Hepatocyte (in vitro differentiated cells): Measurements from ENCODE around the gene CBLL1. TPM values are rescaled to one million over a fixed set of nuclear protein-coding genes. Genes with fewer than 3 reads are reported as not detected.

Source experiments
- DNase-seq: peaks from one replicate; pipeline ENCODE4 v3.0.0-alpha.2; 2016; ENCODE audit warnings: low spot score
- H2AFZ ChIP-seq: fragments of 200-600 bp; sonication (generic); 2 replicates; pipeline ENCODE4 v1.6.0; 2016; ENCODE audit warnings: antibody characterized with exemption, mild to moderate bottlenecking
- H3K27ac ChIP-seq: fragments of 200-600 bp; sonication (generic); 2 replicates; pipeline ENCODE4 v1.5.1; 2016; ENCODE audit warnings: mild to moderate bottlenecking
- H3K27me3 ChIP-seq: fragments of 200-600 bp; sonication (generic); 2 replicates; pipeline ENCODE4 v1.6.1; 2016
- H3K36me3 ChIP-seq: fragments of 200-600 bp; sonication (generic); replicated peaks from 2 replicates; pipeline ENCODE4 v1.5.1; 2016; ENCODE audit warnings: low read depth; ENCODE audit not compliant: insufficient read depth
- H3K4me1 ChIP-seq: fragments of 200-600 bp; sonication (generic); 2 replicates; pipeline ENCODE4 v1.5.1; 2016; ENCODE audit warnings: mild to moderate bottlenecking, moderate library complexity; ENCODE audit not compliant: insufficient read depth
- H3K4me2 ChIP-seq: fragments of 200-600 bp; sonication (generic); 2 replicates; pipeline ENCODE4 v1.6.0; 2016
- H3K4me3 ChIP-seq: fragments of 200-600 bp; sonication (generic); 2 replicates; pipeline ENCODE4 v1.5.1; 2016; ENCODE audit warnings: mild to moderate bottlenecking
- H3K79me2 ChIP-seq: fragments of 200-600 bp; sonication (generic); 2 replicates; pipeline ENCODE4 v1.6.0; 2017; ENCODE audit warnings: mild to moderate bottlenecking
- H3K9me2 ChIP-seq: fragments of 200-600 bp; sonication (generic); replicated peaks from 2 replicates; pipeline ENCODE4 v1.6.0; 2017; ENCODE audit warnings: mild to moderate bottlenecking; ENCODE audit not compliant: insufficient read depth
- H3K9me3 ChIP-seq: fragments of 200-600 bp; sonication (generic); 2 replicates; pipeline ENCODE4 v1.5.1; 2016; ENCODE audit warnings: low read depth, mild to moderate bottlenecking
- H4K20me1 ChIP-seq: fragments of 200-600 bp; sonication (generic); 2 replicates; pipeline ENCODE4 v1.6.0; 2016; ENCODE audit warnings: mild to moderate bottlenecking; ENCODE audit not compliant: insufficient read depth, poor library complexity, severe bottlenecking
- CTCF ChIP-seq: fragments of 200-600 bp; sonication (generic); IDR thresholded peaks from 2 replicates; pipeline ENCODE4 v1.5.1; 2016; ENCODE audit warnings: antibody characterized with exemption, mild to moderate bottlenecking; ENCODE audit not compliant: poor library complexity
- EZH2 ChIP-seq: fragments of 200-600 bp; sonication (generic); IDR thresholded peaks from 2 replicates; pipeline ENCODE4 v1.6.1; 2016; ENCODE audit warnings: antibody characterized with exemption, mild to moderate bottlenecking, borderline replicate concordance
- EZH2phosphoT487 ChIP-seq: fragments of 200-600 bp; sonication (generic); IDR thresholded peaks from one replicate; pipeline ENCODE4 v1.6.1; 2018; ENCODE audit warnings: antibody characterized with exemption, mild to moderate bottlenecking, low read depth, moderate library complexity; ENCODE audit not compliant: unreplicated experiment, severe bottlenecking
- WGBS: methylation state at CpG from one replicate; pipeline ENCODE4 v1.1.6; 2016; ENCODE audit warnings: low lambda C conversion rate; ENCODE audit errors: missing lambda C conversion rate; 5-methylcytosine and 5-hydroxymethylcytosine counted together
- polyA plus RNA-seq: library from polyadenylated mRNA; unstranded; fragments of >200 nt; fragmentation: Nextera tagmentation; extraction: Ambion mirVana; gene quantifications from 2 replicates; pipeline ENCODE4 v1.2.1, GENCODE V29; 2016
- total RNA-seq: library from RNA; depleted of rRNA; stranded (reverse); fragments of >200 nt; gene quantifications from 2 replicates; pipeline ENCODE4 v1.2.3, GENCODE V29; 2014

CBLL1 gene
- total and polyA plus RNA-seq, 2 experiments from 2014 or later: 12.5 to 18.6 TPM

- H3K27me3 ChIP-seq: no peaks in the 10 kb centered on the region
- no peaks in the 10 kb centered on the region for H3K79me2 ChIP-seq
- no peak for DNase-seq
- no peak overlapping the region for H3K4me3 ChIP-seq
- H3K9me3 ChIP-seq: no peaks in the 10 kb centered on the region
- no peaks in the 10 kb centered on the region for H3K4me1 ChIP-seq
- no peaks in the 10 kb centered on the region for H3K9me2 ChIP-seq
- 83% methylated on average over 3 of the region's 3 CpGs for WGBS
- H2AFZ ChIP-seq: no peak overlapping the region
- no peak overlapping the region for H3K27ac ChIP-seq
- no peaks in the 10 kb centered on the region for H4K20me1 ChIP-seq
- H3K4me2 ChIP-seq: no peak overlapping the region
- TF ChIP-seq EZH2phosphoT487 (no peak), CTCF (no peak), EZH2 (no peak)
- no peaks in the 10 kb centered on the region for H3K36me3 ChIP-seq
Observed at GRCh38 chr7:107810626-107811025, 66.7 kb downstream of the CBLL1 start.

Other genes starting within 250 kb of the CBLL1 start
- 53.5 and 82.2 TPM in 2 replicates for gene COG5, start 180.2 kb upstream of the CBLL1 start, total RNA-seq
- 12.7 and 15.8 TPM in 2 replicates for gene COG5, start 180.2 kb upstream of the CBLL1 start, polyA plus RNA-seq
- gene DUS4L, start 180.2 kb upstream of the CBLL1 start, total RNA-seq: 12.5 and 14.2 TPM in 2 replicates
- 5.4 and 6.3 TPM in 2 replicates for gene DUS4L, start 180.2 kb upstream of the CBLL1 start, polyA plus RNA-seq
- 54.2 and 76.6 TPM in 2 replicates for gene BCAP29, start 163.9 kb upstream of the CBLL1 start, total RNA-seq
- 27.5 and 35.1 TPM in 2 replicates for gene BCAP29, start 163.9 kb upstream of the CBLL1 start, polyA plus RNA-seq
- 0.20 TPM in 1 of 2 replicates, not detected in the other for gene SLC26A4, start 83.3 kb upstream of the CBLL1 start, total RNA-seq
- gene SLC26A4, start 83.3 kb upstream of the CBLL1 start, polyA plus RNA-seq: 0.35 TPM in 1 of 2 replicates, not detected in the other
- 14.2 and 18.1 TPM in 2 replicates for gene SLC26A3, start 59.1 kb downstream of the CBLL1 start, total RNA-seq
- 4.2 and 8.1 TPM in 2 replicates for gene SLC26A3, start 59.1 kb downstream of the CBLL1 start, polyA plus RNA-seq
- gene DLD, start 147.0 kb downstream of the CBLL1 start, total RNA-seq: 125 and 129 TPM in 2 replicates
- 84.9 and 96.0 TPM in 2 replicates for gene DLD, start 147.0 kb downstream of the CBLL1 start, polyA plus RNA-seq